GM19099 (cell line): ENCODE data around the gene ATP8A1.

Source experiments
- POLR2A ChIP-seq: IDR thresholded peaks from 3 replicates; pipeline ENCODE4 v1.6.1; 2011; ENCODE audit warnings: low read depth; ENCODE audit not compliant: insufficient read length; ENCODE audit errors: extremely low read depth

ATP8A1 gene

GRCh38 chr4:42656944-42657792, at the start of gene ATP8A1:
Gene ATP8A1, minus strand, starts transcription at chr4:42657105. Its CDS starts 232 bp downstream, at chr4:42656873.
- TF ChIP-seq POLR2A = peak; percentile 92

GRCh38 chr4:42706086-42706485, 49.2 kb upstream of the ATP8A1 start:
- TF ChIP-seq POLR2A = no peak

GRCh38 chr4:42703813-42704212, 46.9 kb upstream of the ATP8A1 start:
- TF ChIP-seq POLR2A = no peak

GRCh38 chr4:42702895-42703294, 46.0 kb upstream of the ATP8A1 start:
- TF ChIP-seq POLR2A = no peak

- no peak for TF ChIP-seq POLR2A
Observed at GRCh38 chr4:42690537-42690936, 33.6 kb upstream of the ATP8A1 start.

- no peak for TF ChIP-seq POLR2A
Observed at GRCh38 chr4:42683393-42683792, 26.5 kb upstream of the ATP8A1 start.

- TF ChIP-seq POLR2A = no peak
Observed at GRCh38 chr4:42678512-42678911, 21.6 kb upstream of the ATP8A1 start.

- TF ChIP-seq POLR2A = no peak
Observed at GRCh38 chr4:42676066-42676951, 19.4 kb upstream of the ATP8A1 start.

GRCh38 chr4:42673082-42673425, 16.1 kb upstream of the ATP8A1 start:
- TF ChIP-seq POLR2A = no peak

- TF ChIP-seq POLR2A = no peak
Observed at GRCh38 chr4:42672359-42673081, 15.6 kb upstream of the ATP8A1 start.

GRCh38 chr4:42671431-42672194, 14.7 kb upstream of the ATP8A1 start:
- TF ChIP-seq POLR2A = no peak

GRCh38 chr4:42658261-42658660, 1.4 kb upstream of the ATP8A1 start:
- no peak for TF ChIP-seq POLR2A

GRCh38 chr4:42656679-42656943, 294 bp downstream of the ATP8A1 start:
- TF ChIP-seq POLR2A = no peak

- peak; percentile 4 for TF ChIP-seq POLR2A
Observed at GRCh38 chr4:42655921-42656678, 805 bp downstream of the ATP8A1 start.
